SK-N-SH treated with all-trans-retinoic acid at 6 μM for 48 hours (cell line): ENCODE data around the gene UVSSA.

Experiments used
- GLIS3 ChIP-seq: fragments of 250-450 bp; sonication (Bioruptor Pico); IDR thresholded peaks from 2 replicates; pipeline ENCODE4 v1.5.0; 2020; ENCODE audit warnings: mild to moderate bottlenecking, moderate library complexity
- PPARA ChIP-seq: fragments of 250-450 bp; sonication (Bioruptor Pico); IDR thresholded peaks from 2 replicates; pipeline ENCODE4 v1.5.0; 2020; ENCODE audit warnings: mild to moderate bottlenecking, borderline replicate concordance
- TSHZ2 ChIP-seq: fragments of 250-450 bp; sonication (Bioruptor Pico); IDR thresholded peaks from 2 replicates; pipeline ENCODE4 v1.5.0; 2020; ENCODE audit warnings: mild to moderate bottlenecking, moderate library complexity
- ZNF8 ChIP-seq: fragments of 450-650 bp; formaldehyde crosslinking; IDR thresholded peaks from 2 replicates; pipeline ENCODE4 v1.5.0; 2020; ENCODE audit warnings: mild to moderate bottlenecking, moderate library complexity

GRCh38 chr4:1363513-1363912, 16.5 kb downstream of the UVSSA start:
- no peak for TF ChIP-seq ZNF8
- TF ChIP-seq GLIS3 (CRISPR knock-in tag), result no peak
- no peak for TF ChIP-seq TSHZ2 (CRISPR knock-in tag)
- TF ChIP-seq PPARA (CRISPR knock-in tag), result no peak
